ENCODE data around the gene RRP7A. TPM values are rescaled to one million over a fixed set of nuclear protein-coding genes. Genes with fewer than 3 reads are reported as not detected.

The RRP7A gene
- total RNA-seq, 1 experiment from 2014 or later, result 101 TPM

GRCh38 chr22:42493393-42493792, 26.2 kb downstream of the RRP7A start:
- H3K4me3 Mint-ChIP-seq, result peak overlapping the region in 1 of 2 experiments; percentile 50; a peak in 2 of 5 replicates
- Histone ChIP-seq H3K27ac (ENCODE audit: insufficient read length, low read depth, low read length) (no peak overlapping the region), H3K18ac (ENCODE audit: insufficient read length, low read depth, low read length) (no peak overlapping the region), H3K14ac (ENCODE audit: insufficient read depth, low read length) (no peak overlapping the region), H3K79me1 (ENCODE audit: insufficient read depth, low read depth, low read length, poor library complexity, severe bottlenecking) (no peaks in the 10 kb centered on the region), H2BK20ac (ENCODE audit: low read depth, low read length, poor library complexity, severe bottlenecking) (no peak overlapping the region), H3K27me3 (ENCODE audit: insufficient read depth, low read length) (no peaks in the 10 kb centered on the region), H4K91ac (ENCODE audit: insufficient read length, low read depth, low read length) (no peak overlapping the region), H3T11ph (ENCODE audit: low read length) (no peak overlapping the region), H3K79me2 (ENCODE audit: insufficient read depth, low read length) (no peaks in the 10 kb centered on the region), H4K20me1 (ENCODE audit: control insufficient read depth, insufficient read depth, insufficient read length) (no peaks in the 10 kb centered on the region), H2BK5ac (ENCODE audit: insufficient read length, low read length) (no peak overlapping the region), H3K56ac (ENCODE audit: insufficient read length, low read depth, low read length) (no peak overlapping the region), H2AFZ (ENCODE audit: low read length) (no peak overlapping the region), H2BK12ac (ENCODE audit: insufficient read length, low read depth, low read length) (no peak overlapping the region), H2BK15ac (ENCODE audit: low read depth, low read length) (no peak overlapping the region), H4K8ac (replicated peaks; ENCODE audit: insufficient read length, low read depth, low read length) (no peak overlapping the region), H3K23ac (ENCODE audit: insufficient read length, low read depth, low read length) (no peak overlapping the region), H3K9me3 (ENCODE audit: control insufficient read depth, low read depth, low read length) (no peaks in the 10 kb centered on the region), H3K23me2 (ENCODE audit: insufficient read length, low read depth, low read length, poor library complexity, severe bottlenecking) (no peaks in the 10 kb centered on the region), H2AK5ac (ENCODE audit: insufficient read length, low read length) (no peak overlapping the region), H3K4me1 (ENCODE audit: insufficient read depth, low read length) (no peaks in the 10 kb centered on the region; the same call in 1 of the 2 replicates), H2BK120ac (ENCODE audit: low read depth, low read length, poor library complexity, severe bottlenecking) (no peak overlapping the region), H4K5ac (ENCODE audit: insufficient read length, low read depth, low read length) (no peak overlapping the region), H3K9ac (ENCODE audit: extremely low read depth, insufficient read length, low read length) (no peak overlapping the region), H3K4ac (ENCODE audit: low read depth, low read length) (no peak overlapping the region), H3K4me2 (ENCODE audit: insufficient read depth, insufficient read length, low read length) (no peak overlapping the region)
- TF ChIP-seq CTCF (conservative IDR thresholded peaks at IDR 0.05), result no peak
- peaks cover 1% of the 10 kb centered on the region for H3K27me3 Mint-ChIP-seq (ENCODE audit: low read depth)
- peaks cover 0 to 4% (median 0%) of the 10 kb centered on the region in 3 experiments; a peak in 2 of 7 replicates for H3K36me3 Mint-ChIP-seq (ENCODE audit: insufficient read depth in 1 of 3, low read depth in 3 of 3)
- peaks cover 33 to 48% of the 10 kb centered on the region in 2 experiments for H3K4me1 Mint-ChIP-seq
- H3K27ac Mint-ChIP-seq, result peak overlapping the region in 2 of 3 experiments; percentile 80 to 83; a peak in 2 of 7 replicates
- peaks cover 0 to 5% of the 10 kb centered on the region in 2 experiments; a peak in 1 of 5 replicates for H3K9me3 Mint-ChIP-seq
- no peak for DNase-seq
- no CpG with 5 or more reads among the region's 6 CpGs for WGBS (ENCODE audit: extremely low coverage, insufficient read length, low lambda C conversion rate)

Measured in H9 (cell line).